ENCODE results near the gene CREBRF.

The CREBRF gene

GRCh38 chr5:173158366-173158765 lies 102.2 kb downstream of the CREBRF start:
- no peak for DNase-seq

GRCh38 chr5:173159256-173159655 lies 103.1 kb downstream of the CREBRF start:
- DNase-seq = no peak

GRCh38 chr5:173161148-173161547 lies 105.0 kb downstream of the CREBRF start:
- no peak for DNase-seq

GRCh38 chr5:173163219-173163618 lies 107.1 kb downstream of the CREBRF start:
- DNase-seq = no peak

- no peak for DNase-seq
Measured at GRCh38 chr5:173165177-173166016, 109.2 kb downstream of the CREBRF start.

GRCh38 chr5:173172166-173172565 lies 116.0 kb downstream of the CREBRF start:
- no peak for DNase-seq

- DNase-seq = no peak
Measured at GRCh38 chr5:173175523-173175922, 119.4 kb downstream of the CREBRF start.

GRCh38 chr5:173178369-173178910 lies 122.3 kb downstream of the CREBRF start:
- no peak for DNase-seq

GRCh38 chr5:173180331-173180730 lies 124.2 kb downstream of the CREBRF start:
- DNase-seq = no peak

GRCh38 chr5:173187054-173187743 lies 131.0 kb downstream of the CREBRF start:
- no peak for DNase-seq

- DNase-seq = no peak
Measured at GRCh38 chr5:173188280-173188679, 132.1 kb downstream of the CREBRF start.

Data from cerebellar nuclear complex (tissue), 1 donor.